Spleen (tissue), 11 donors: Measurements from ENCODE around the gene TFRC. TPM values are rescaled to one million over a fixed set of nuclear protein-coding genes. Genes with fewer than 3 reads are reported as not detected.
"Not testable (repeated sequence)": the region's sequence is repeated elsewhere in the genome, so short reads cannot be mapped to it uniquely, and the experiment has no call there.

ENCODE experiments used
- DNase-seq: peaks from one replicate; pipeline ENCODE4 v3.0.0-alpha.2; 2020
- H3K27ac ChIP-seq, 8 donors: fragments of 200-600 bp; sonication (generic) in 7 of 8; 1 replicate in 4 of 8; 2 replicates in 4 of 8; pipeline versions ENCODE4 v1.5.0 to v1.8.0; 2016 to 2021; ENCODE audit warnings: inconsistent platforms in 4 of 8, mild to moderate bottlenecking in 4 of 8, moderate library complexity in 1 of 8
- H3K27me3 ChIP-seq, 7 donors: fragments of 200-600 bp; sonication (generic) in 6 of 7; replicated peaks in 1 of 7; 1 replicate in 4 of 7; 2 replicates in 3 of 7; pipeline versions ENCODE4 v1.5.0 to v1.8.0; 2016 to 2021; ENCODE audit warnings: inconsistent platforms in 3 of 7, mild to moderate bottlenecking in 1 of 7
- H3K36me3 ChIP-seq, 6 donors: fragments of 200-600 bp; sonication (generic) in 5 of 6; 1 replicate in 4 of 6; 2 replicates in 2 of 6; pipeline versions ENCODE4 v1.5.0 to v1.8.0; 2016 to 2021; ENCODE audit warnings: inconsistent platforms in 2 of 6
- H3K4me1 ChIP-seq, 6 donors: fragments of 200-600 bp; sonication (generic) in 5 of 6; 1 replicate in 3 of 6; 2 replicates in 3 of 6; pipeline versions ENCODE4 v1.5.0 to v1.8.0; 2016 to 2021; ENCODE audit warnings: inconsistent platforms in 3 of 6
- H3K4me3 ChIP-seq, 8 donors: fragments of 200-600 bp; sonication (generic) in 7 of 8; 1 replicate in 4 of 8; 2 replicates in 4 of 8; pipeline versions ENCODE4 v1.5.0 to v1.8.0; 2016 to 2021; ENCODE audit warnings: inconsistent platforms in 4 of 8, mild to moderate bottlenecking in 4 of 8, moderate library complexity in 2 of 8
- H3K9me3 ChIP-seq, 8 donors: fragments of 200-600 bp; sonication (generic) in 7 of 8; 1 replicate in 4 of 8; 2 replicates in 4 of 8; pipeline versions ENCODE4 v1.5.0 to v1.8.0; 2016 to 2021; ENCODE audit warnings: inconsistent platforms in 4 of 8
- POLR2A ChIP-seq, 3 donors: fragments of 450-650 bp; IDR thresholded peaks; one replicate each; pipeline ENCODE4 v1.5.1; 2017; ENCODE audit warnings: antibody characterized with exemption in 3 of 3, mild to moderate bottlenecking in 1 of 3
- POLR2AphosphoS5 ChIP-seq, 3 donors: sonication (generic); formaldehyde crosslinking; IDR thresholded peaks; one replicate each; pipeline ENCODE4 v1.5.1; 2017; ENCODE audit warnings: antibody characterized with exemption in 3 of 3
- WGBS, 5 donors: extraction: QIAGEN DNeasy Blood & Tissue Kit in 3 of 5; methylation state at CpG; one replicate each; pipeline versions ENCODE4 v1.1.5 to v1.1.7; 2013 to 2018; 5-methylcytosine and 5-hydroxymethylcytosine counted together
- intact Hi-C: fragments of 100-400 bp; cut with DNase I; formaldehyde crosslinking; loops from one replicate; pipeline ENCODE4 v1.15.0; 2023; ENCODE audit warnings: low total_unique reads
- polyA plus RNA-seq, 3 donors: library from polyadenylated mRNA; stranded (reverse); fragments of 200-250 nt; gene quantifications; one replicate each; pipeline ENCODE4 v1.2.1, GENCODE V29; 2013
- total RNA-seq, 7 donors: library from RNA; depleted of rRNA in 3 of 7; stranded (reverse); fragments of >200 nt in 3 of 7; fragmentation: NEBNext Ultra II Directional in 4 of 7; extraction: Animal tissue kit (Norgen Biotek cat#: 25700) in 4 of 7; gene quantifications; one replicate each; pipeline versions ENCODE4 v1.1.0 to v1.2.1, GENCODE V29; 2016 to 2021
- TF ChIP-seq, protein P1 (sequence below), 11 experiments: fragments of 200-600 bp in 7 of 11; fragments of 450-650 bp in 4 of 11; sonication (generic) in 4 of 11; IDR thresholded peaks in 8 of 11; conservative IDR thresholded peaks in 3 of 11; 1 replicate in 7 of 11; 2 replicates in 4 of 11; pipeline versions ENCODE4 v1.4.0 to v1.8.0; 2016 to 2021; ENCODE audit warnings: antibody characterized with exemption in 11 of 11, inconsistent platforms in 4 of 11, mild to moderate bottlenecking in 1 of 11
- donor health status: healthy with polysubstance abuse.
- donor health status: DM: no; HTN: no; CAD: no; lungs with moderate emphysema.
- donor health status: DM: no; HTN: no; CAD: no.
- donor health status: Bipolar disorder and iron deficiency.
- donor health status: healthy.
- donor health status: DM: no; HTN: no; CAD: no.
- donor health status: DM: yes; HTN: yes; CAD: no.

Gene TFRC
- total and polyA plus RNA-seq, 10 donors: 13.2 to 104 (median 58.6) TPM

DNA sequence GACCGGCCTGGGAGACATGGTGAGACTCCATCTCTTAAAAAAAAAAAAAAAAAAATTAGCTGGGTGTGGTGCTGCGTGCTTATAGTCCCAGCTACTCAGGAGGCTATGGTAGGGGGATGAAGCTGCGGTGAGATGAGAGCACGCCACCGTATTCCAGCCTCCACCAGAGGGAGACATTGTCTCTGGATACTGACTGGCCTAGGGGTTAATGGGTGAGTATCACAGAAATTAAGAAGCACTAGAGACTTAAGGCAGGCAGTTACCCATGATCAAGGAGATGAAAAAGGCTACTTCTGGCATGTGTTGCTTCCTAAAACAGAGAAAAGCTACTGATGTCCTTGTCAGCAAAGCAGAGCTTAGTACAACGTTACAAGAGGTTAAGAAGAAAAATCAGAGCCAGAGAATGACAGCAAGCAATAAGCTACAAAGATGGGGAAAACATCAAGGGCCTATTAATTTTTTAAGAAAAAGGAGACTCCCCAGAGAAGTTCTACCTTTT is 8.6 kb downstream of the TFRC start:
- no peak for DNase-seq
- peaks cover 0 to 40% (median 4%) of the 10 kb centered on the region in 6 donors for H3K4me1 ChIP-seq
- WGBS, 5 donors: 27 to 32% (median 28%) methylated on average over 6 of the region's 6 CpGs
- H3K9me3 ChIP-seq: no peaks in the 10 kb centered on the region
- H3K27ac ChIP-seq: peak overlapping the region in 2 of 8 donors; percentile 5 to 19
- no peak overlapping the region for H3K4me3 ChIP-seq
- peak in 1 of 3 donors; percentile 60 for TF ChIP-seq POLR2AphosphoS5 (IDR thresholded peaks at IDR 0.05)
- peak in 1 of 3 donors; percentile 9 for TF ChIP-seq POLR2A (IDR thresholded peaks at IDR 0.05)
- TF ChIP-seq, protein P1, sequence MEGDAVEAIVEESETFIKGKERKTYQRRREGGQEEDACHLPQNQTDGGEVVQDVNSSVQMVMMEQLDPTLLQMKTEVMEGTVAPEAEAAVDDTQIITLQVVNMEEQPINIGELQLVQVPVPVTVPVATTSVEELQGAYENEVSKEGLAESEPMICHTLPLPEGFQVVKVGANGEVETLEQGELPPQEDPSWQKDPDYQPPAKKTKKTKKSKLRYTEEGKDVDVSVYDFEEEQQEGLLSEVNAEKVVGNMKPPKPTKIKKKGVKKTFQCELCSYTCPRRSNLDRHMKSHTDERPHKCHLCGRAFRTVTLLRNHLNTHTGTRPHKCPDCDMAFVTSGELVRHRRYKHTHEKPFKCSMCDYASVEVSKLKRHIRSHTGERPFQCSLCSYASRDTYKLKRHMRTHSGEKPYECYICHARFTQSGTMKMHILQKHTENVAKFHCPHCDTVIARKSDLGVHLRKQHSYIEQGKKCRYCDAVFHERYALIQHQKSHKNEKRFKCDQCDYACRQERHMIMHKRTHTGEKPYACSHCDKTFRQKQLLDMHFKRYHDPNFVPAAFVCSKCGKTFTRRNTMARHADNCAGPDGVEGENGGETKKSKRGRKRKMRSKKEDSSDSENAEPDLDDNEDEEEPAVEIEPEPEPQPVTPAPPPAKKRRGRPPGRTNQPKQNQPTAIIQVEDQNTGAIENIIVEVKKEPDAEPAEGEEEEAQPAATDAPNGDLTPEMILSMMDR (IDR thresholded peaks at IDR 0.05 in 8 of 11, conservative IDR thresholded peaks at IDR 0.05 in 3 of 11): peak; percentile 66 to 89 (median 83)
- intact Hi-C loops: loop anchor here (2.0 kb wide), 1 partner anchor 123 kb away; no protein-coding TSS in a partner anchor
- no peaks in the 10 kb centered on the region for H3K27me3 ChIP-seq
- peaks cover 0 to 89% (median 77%) of the 10 kb centered on the region in 6 donors for H3K36me3 ChIP-seq

DNA sequence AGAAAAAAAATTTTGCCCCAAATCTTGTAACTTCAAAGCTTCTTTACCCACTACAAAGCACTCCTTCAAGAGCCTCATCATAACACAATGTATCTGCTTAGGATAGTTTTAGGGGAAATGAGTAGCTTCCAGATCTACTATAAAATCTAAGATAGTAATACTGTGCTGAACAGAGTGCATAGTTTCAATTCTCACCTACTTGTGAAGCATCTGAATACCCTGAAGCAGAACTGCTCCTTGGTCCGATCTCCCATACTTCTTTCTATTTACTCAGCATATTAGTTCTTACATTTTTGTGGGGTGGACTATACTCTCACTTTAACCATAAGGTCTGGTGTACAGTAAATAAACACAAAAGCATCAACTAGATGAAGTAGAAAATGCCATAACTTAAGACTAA is 9.6 kb downstream of the TFRC start:
- no peak for DNase-seq
- H3K36me3 ChIP-seq: peaks cover 4 to 98% (median 87%) of the 10 kb centered on the region in 6 donors
- WGBS, 5 donors: 86 to 93% (median 91%) methylated on average over 1 of the region's 1 CpG
- H3K4me1 ChIP-seq: peaks cover 0 to 30% (median 3%) of the 10 kb centered on the region in 6 donors
- H3K9me3 ChIP-seq: no peaks in the 10 kb centered on the region
- H3K27me3 ChIP-seq: no peaks in the 10 kb centered on the region
- H3K27ac ChIP-seq: no peak overlapping the region
- intact Hi-C loops: loop anchor here (2.0 kb wide), 1 partner anchor 124 kb away; no protein-coding TSS in a partner anchor
- TF ChIP-seq POLR2AphosphoS5 (IDR thresholded peaks at IDR 0.05) (no peak), POLR2A (IDR thresholded peaks at IDR 0.05) (no peak)
- TF ChIP-seq, protein P1 (IDR thresholded peaks at IDR 0.05 in 8 of 11, conservative IDR thresholded peaks at IDR 0.05 in 3 of 11): no peak
- H3K4me3 ChIP-seq: no peak overlapping the region

DNA sequence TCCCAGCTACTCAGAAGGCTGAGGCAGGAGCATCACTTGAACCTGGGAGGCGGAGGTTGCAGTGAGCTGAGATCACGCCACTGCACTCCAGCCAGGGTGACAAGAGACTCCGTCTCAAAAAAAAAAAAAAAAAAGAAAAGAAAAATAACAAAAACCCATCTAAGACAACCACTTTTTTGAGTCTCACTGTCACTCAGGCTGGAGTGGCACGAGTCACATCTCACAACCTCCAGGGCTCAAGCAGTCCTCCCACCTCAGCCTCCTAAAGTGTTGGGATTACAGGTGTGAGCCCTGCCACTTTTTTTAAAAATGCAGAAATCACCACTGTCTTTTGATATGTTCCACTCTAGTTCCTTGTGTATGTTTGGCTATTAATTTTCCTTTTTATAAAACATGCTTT is 13.1 kb downstream of the TFRC start:
- intact Hi-C loops, DNase-seq, H3K9me3 ChIP-seq, H3K27me3 ChIP-seq, H3K27ac ChIP-seq, H3K4me3 ChIP-seq: not testable (repeated sequence)
- Histone ChIP-seq H3K36me3 (peaks cover 8 to 100% (median 96%) of the 10 kb centered on the region in 6 donors), H3K4me1 (peaks cover 0 to 14% (median 3%) of the 10 kb centered on the region in 6 donors)
- WGBS, 5 donors: 93 to 100% (median 95%) methylated on average over 3 to 4 of the region's 4 CpGs

DNA sequence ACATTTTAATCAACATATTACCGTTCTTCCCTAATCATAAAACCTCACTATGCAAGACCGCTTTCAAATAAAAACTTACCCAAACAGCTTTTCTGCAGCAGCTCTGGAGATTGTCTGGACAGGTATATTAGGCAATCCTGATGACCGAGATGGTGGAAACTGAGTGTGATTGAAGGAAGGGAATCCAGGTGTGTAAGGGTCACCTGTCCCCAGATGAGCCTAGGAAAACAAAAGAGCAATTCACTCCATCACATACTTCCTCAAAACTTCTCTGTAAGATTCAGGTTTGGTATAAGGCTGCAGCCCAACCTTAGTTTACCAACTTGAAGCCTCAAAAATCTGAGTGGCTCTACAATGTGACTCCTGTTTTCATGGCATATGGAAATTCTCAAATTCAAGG is 14.5 kb downstream of the TFRC start:
- H3K4me1 ChIP-seq: peaks cover 0 to under 1% (median 0%) of the 10 kb centered on the region in 6 donors
- DNase-seq: no peak
- intact Hi-C loops: no loop called here
- no peaks in the 10 kb centered on the region for H3K27me3 ChIP-seq
- H3K4me3 ChIP-seq: no peak overlapping the region
- TF ChIP-seq, protein P1 (IDR thresholded peaks at IDR 0.05 in 8 of 11, conservative IDR thresholded peaks at IDR 0.05 in 3 of 11): no peak
- no peak for TF ChIP-seq POLR2A (IDR thresholded peaks at IDR 0.05)
- TF ChIP-seq POLR2AphosphoS5 (IDR thresholded peaks at IDR 0.05): no peak
- H3K9me3 ChIP-seq: no peaks in the 10 kb centered on the region
- WGBS, 5 donors: 93 to 97% (median 95%) methylated on average over 3 of the region's 3 CpGs
- no peak overlapping the region for H3K27ac ChIP-seq
- peaks cover 8 to 100% (median 99%) of the 10 kb centered on the region in 6 donors for H3K36me3 ChIP-seq
